GM21737 (cell line): ENCODE results near the gene SMIM32.

Experiments used
- ATAC-seq: cut with Tn5 transposase; IDR thresholded peaks from one replicate; pipeline ENCODE4 v1.9.1; 2021; ENCODE audit warnings: mild to moderate bottlenecking, moderate library complexity; ENCODE audit not compliant: unreplicated experiment

SMIM32 gene

DNA sequence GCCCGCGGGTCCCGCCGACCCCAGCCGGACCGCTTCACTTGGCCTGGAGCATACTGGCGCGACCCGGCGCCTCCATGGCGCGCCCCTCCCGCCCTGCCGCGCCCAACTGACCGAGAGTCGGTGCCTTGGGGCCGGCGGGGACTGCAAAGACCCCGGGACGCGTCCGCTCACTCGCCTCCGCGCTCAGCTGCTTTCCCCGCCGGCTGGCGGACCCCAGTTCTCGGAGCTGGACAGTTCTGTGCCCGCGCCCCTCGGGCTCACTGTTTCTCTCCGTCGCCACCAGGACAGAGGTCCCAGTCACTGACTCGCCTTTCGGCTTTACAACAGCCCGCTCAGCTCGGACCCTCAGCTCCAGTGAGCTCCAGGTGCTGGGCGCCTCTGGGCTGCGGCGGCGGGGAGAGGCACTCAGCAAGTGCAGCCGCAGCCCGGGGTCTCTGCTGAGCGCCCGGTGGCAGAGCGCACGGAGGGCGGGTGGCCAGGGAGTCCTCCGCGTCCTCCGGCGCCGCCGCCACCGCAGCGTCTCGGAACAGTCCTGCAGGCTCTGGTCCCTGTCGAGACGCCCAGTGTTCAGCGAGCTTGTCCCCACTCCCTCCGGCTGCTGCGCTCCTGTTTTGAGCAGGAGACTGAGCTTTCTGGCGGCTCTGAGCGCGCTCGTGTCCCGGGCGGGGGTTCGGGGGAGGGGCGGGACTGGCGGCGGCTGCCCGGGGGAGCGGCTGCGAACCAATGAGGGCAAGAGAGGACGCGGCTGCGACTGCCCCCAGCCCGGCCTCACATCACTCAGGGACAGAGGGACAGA is at the start of gene SMIM32:
Gene SMIM32 (minus strand): TSS at position 637 of the 796 bp plus-strand sequence. CDS start 638 bp downstream, outside the sequence.
- no peak for ATAC-seq

DNA sequence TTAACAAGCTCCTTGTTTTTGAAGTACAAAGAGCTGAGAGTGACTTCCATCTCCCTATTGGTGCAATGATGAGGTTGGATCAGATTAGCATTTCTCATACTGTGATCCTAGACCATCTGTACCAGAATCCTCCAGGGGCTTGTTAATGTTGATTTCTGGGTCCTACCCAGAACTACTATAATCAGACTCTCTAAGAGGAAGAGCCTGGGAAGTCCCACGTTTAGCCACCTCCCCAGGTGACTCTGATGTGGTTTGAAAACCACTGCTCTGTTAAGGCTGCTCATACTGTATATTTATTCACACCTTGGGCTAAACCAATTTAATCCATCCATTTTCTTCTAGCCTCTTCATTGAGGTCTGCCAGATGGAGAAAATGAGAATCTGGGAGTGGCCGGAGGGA is 49.6 kb upstream of the SMIM32 start:
- ATAC-seq: no peak

DNA sequence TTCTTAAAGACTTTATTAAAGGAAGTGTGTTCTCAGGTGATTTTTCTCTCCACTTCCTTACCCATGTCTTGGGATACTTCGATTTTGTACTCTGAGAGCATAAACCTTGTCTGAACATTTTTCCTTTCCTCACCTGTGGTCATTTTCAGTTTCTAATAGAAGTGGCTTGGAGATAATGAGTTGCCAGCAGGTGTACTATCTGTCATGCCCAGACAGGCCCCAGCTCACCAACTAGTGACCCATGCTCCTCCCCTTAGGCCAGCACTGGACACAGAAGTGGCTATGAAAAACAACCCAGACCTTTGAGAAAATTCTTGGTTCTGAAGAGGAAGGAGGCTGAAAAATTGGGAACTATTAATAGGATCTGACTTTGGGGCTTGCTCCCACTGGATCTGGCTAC is 49.2 kb upstream of the SMIM32 start:
- no peak for ATAC-seq

DNA sequence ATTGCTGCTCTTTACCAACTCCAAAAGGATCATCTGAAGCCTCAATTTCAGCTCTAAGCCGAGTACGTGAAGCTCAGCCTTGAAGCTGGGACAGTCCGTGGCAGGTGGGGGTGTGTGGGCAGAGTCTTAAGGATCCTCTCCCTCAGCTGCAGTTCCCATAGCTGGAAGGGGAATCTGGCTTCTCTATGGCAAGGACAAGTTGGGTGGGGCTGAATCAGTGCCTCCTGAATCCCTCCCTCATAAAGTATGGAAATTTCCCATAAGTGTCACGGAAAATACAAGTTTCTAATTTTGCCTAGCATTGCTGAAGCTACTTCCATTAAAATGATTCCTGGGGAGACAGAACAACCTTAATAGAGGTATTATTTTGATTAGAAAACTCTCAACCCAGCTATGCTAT is 47.9 kb upstream of the SMIM32 start:
- ATAC-seq: no peak

DNA sequence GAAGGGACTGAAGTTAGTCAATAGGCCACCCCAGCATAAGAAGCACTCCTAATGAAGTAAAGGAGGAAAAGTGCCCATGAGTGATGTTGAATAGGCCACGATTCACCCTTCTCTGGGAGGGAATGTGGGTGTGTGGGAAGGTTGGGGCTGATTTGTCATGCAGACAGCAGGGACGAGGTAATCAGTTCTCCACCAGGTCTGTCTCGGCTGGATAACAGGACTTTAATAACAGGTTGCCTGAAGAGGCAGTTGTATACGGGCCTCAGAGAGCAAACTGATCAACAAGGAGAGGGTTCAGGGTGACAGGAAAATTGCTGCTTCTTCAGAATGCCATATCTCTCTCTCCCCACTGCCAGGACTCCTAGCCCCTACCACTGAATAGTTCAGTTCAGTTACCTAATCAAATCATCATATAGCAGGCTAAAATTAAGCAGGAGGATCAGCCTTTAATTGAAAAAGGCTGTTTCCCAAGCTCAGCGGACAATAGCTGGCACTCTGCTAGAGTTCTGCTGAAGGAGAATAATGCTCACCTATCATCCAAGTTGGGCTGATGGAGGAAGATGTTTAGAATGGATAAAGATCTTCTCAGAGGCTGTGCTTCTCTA is 43.6 kb upstream of the SMIM32 start:
- no peak for ATAC-seq

DNA sequence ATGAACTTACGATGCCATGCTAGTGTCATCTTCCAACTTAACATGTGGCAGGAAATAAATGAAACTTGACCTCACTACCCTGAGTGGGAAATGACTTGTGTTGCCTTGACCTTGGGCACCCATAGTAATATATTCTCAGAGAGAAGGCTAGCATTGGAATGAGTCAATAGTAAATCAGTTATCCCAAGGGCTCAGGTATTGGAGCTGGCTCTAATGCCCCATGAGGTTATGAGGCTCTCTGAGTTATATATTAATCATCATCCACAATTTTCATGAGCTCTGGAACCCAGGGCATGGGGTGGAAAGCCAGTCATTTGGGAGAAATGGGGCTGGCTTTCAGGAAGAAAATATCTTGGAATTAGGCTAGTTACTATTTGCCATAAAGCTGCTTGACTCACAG is 42.4 kb upstream of the SMIM32 start:
- no peak for ATAC-seq

DNA sequence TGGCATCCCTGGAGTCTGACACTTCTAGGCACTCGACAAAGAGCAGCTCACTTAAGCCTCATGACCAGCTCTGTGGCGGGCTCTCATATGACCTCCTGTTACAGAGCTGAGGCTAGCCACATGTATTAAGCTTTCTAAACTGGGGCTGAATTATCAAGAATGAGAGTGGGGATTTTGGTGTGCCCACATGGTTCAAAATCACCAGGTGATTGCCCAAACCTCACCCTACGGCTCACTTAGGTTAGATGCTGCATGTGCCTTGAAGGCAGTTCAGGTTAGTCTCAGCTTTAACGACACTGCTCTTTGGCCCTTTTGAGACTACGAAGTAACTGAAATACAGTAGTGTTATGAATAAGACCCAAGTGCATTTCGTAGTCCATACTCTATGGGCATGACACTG is 39.4 kb upstream of the SMIM32 start:
- no peak for ATAC-seq

DNA sequence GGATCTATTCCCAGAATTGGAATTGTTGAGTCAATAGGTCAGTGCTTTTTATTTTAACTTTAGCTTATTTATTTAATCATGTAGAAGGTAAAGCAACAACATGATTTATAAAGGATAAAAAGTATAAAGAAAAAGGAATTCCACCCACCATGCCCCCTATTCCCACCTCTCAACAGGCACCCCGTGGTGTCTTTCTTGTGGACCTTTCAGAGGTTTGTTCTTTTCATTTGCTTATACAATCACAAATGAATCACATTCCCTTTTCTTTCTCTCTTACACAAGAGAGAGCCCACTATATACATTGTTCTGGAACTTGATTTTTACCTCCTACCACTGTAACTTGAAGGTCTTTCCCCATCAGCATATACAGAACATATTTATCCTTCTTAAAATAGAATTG is 37.2 kb upstream of the SMIM32 start:
- no peak for ATAC-seq

DNA sequence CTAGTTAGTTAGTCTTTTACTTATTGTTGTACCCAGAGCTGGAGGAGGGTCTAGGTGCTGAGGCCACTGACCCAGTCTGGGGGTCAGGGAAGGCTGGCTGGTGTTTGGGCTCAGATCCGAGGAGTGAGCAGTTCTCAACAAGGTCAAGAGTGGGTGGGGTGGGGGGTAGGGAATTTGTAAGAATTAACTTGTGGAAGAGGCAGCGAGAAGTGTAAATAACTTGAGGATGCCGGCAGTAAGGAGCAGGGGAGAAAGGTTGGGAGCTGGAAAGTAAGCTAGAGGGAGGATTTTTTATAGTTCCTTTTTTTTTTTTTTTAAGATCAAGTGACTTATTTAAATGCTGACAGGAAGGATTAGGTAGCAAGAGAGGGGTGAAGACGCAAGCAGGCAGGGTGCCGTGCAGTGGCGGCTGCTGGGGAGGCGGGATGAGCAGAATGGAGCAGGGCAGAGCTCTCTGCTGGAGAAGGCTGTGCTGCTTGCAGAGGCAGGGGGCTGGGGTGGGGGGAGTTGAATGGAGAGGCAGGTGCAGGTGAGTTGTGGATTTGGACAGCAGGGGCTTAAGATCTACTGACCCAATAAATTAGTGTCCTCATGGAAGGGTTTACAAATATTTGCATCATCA is 35.3 kb upstream of the SMIM32 start:
- no peak for ATAC-seq

DNA sequence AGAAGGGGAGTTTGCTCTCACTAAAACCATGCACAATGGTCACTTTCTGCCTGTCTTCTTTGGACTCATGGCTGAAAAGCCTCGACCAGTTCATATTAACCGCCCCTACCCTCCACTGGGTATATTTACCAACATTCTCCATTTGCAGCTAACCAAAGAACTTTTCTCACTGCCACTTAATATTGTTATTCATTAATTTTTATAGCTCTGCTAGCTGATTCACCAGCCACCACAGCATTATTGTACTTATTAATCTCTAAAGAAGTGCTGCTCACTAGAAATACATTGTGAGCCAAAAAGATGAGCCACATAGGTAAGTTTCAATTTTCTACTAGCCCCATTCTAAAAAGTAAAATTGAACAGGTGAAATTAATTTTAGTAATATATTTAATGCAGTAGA is 33.4 kb upstream of the SMIM32 start:
- ATAC-seq: no peak

DNA sequence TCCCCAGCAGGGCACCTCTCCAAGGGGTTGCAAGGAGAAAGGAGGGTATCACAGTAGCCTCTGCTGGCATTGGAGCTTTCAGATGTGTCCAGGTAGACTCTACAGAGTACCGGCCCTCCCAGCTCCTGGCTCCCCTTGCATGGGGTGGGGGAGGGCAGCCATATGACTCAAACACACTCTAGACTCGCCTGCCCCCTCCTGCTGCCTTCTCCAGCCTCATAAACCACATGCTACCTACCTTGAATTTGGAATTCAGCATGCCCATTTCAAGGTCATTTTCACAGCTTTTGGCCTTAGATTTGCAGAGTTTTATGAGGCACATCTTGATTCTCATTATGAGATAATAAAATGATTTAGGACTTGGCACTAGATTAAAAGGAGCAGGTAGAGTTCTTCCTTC is 32.8 kb upstream of the SMIM32 start:
- ATAC-seq: no peak

DNA sequence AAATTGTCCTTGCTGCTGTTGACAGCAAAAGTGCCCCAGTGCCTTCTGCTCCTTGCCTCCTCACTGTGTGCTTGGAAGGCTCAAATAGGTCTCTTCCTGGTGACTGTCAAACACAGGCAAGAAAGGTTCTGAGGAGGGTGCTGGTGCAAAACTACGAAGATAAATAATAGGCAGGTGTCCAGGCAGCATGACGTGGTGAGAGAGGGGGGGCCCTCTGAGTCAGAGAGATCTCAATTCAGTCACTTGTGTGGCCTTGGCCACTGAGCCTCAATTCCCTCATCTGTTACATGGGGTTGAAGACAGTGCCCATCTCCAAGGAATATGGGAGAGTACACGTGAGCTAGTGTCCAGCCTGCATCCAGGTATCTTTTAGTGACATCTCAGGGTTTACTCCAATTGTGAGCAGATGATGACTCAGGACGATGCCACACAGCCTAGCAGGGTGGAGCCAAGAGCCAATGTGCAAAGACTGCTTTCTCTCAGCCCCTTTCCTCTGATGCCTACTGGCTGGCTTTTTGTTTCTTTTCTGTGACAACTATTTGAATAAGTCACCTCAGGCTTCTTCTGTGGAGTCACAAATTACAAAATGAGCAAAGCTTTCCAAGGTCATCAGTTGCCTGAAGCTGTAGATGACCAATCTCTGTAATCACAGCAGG is 29.7 kb upstream of the SMIM32 start:
- ATAC-seq: no peak

DNA sequence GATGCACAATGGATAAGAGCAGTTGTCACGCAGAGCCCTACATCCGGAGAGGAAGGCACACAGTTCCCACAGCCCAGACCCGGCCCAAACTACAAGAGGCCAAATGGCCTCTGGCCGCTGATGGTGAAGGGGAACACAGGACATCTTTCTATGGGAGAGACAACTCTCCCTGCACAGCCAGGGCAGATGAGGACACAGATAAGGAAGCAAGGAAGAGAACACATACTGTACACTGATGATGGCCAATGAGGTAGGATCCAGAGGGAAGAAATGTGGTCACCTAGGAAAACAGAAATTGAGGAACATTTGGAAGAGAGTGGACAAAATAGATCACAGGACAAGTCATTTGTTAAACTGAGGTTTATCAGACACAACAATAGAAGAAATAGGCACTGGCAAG is 28.4 kb upstream of the SMIM32 start:
- ATAC-seq: no peak

DNA sequence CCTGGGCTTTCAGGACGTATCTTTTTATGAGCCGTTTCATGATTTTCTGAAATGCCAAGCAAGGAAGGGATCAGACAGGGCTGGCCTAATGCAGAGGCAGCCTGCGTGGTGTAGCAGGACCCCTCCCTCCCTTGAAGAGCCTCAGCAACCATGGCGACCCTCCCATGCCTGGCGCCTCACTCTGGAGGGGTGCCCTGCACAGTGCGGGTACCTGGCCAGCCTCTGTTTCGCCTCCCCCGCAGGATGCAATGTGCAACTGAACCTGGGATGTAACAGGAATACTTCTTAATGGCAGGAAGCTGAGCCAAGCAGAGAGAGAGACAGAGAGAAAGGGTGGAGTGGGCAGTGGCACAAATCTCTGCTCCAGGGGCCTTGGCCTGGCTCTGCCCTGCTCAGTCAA is 23.3 kb upstream of the SMIM32 start:
- ATAC-seq: no peak

DNA sequence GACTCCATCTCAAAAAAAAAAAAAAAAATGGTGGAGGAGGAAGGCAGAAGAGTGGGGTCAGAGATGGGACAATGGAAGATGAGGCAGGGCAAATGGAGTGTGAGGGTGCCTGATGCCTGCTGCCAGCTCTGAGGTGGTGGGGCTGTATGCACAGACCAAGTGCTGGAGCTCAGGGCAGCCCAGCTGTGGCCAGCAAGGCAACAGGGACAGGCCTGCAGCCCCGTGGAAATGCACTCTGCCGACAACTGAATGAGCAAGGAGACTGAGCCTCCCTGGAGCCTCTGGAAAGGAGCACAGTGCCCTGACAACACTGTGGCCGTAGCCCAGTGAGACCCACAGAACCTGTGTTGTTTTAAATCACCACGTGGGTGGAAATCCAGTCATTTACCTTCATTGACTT is 22.9 kb upstream of the SMIM32 start:
- no peak for ATAC-seq

DNA sequence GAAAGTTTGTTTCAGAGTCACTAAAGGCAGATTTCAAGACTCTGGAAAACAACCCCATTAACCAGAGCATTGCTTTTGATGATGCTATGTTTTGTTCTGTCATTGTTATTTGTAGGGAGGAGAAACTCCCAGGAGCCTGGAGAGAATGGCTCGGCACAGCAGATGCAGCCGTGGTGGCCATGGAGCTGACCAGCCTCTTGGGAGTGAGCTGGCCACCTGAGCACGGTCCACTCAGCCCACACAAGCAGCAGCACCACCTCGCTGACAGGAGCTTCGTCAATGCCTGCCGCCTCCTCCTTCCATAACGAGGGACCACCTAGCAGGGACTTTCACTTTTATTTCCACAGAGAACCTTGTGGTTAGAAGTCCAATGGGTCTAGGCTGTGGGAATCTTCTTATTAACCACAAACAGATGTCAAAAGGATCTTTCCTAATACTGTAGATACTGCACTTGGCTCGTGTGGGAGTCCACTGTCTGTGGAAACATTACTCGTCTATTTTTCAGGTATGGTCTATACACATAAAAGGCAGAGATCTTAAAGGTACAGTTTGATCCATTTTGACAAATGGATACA is 21.0 kb upstream of the SMIM32 start:
- ATAC-seq: no peak

DNA sequence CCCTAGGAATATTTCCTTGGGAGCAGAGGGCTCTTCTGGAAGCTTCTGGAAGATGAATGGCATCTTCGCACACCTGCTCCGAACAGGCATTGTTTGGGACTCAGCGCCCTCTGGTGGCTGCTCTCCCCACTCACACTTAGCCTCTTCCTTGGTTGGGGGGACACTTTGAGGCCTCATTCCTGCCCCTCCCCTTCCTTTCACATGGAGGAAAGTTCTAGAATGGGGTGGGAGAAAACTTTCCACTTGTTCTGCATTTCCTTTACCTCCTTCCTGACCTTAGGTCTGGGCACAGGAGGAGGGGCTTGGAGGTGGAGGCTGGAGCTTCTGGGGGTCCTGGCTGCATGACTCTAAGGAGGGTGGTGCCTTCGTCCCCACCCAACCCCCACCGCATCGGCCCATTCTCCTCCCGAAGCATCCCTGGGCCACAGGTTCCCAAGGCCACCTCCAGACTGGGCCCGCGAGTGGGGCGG is 19.3 kb upstream of the SMIM32 start:
- peak; percentile 65 for ATAC-seq

DNA sequence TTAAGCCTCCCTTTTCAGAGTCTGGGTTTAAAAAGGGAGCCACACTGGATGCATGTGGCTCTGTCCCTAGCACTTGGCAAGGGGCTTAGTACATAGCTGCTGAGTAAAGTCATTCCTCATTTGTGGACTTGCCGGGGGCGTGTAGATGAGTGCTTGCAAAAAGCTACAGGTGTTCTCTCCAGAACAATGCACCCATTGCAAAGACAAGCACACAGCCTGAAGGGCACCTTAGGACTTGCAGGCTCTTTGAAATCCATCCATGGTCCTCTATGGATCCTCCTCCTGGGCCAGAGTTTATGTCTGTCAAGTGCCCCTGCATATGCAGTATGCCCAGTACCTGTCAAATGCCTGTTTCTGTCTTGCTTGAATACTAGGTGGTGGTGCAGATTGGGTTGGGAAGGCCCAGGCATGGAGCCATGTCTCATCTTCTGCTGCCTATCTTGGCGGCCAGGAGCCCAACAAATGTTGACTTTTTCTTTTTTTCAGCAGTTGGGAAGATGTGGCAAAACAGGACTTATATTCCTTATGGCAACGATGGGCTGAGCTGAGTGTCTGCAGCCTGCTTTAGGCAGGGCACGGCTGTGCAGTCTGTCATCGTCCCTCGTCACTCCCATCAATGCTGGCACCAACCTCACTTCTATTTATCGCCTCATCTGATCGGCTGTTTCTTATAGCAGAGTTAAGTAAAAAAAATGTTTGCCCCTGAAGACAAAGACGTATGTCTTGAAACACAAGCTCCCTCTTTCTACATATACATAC is 18.5 kb upstream of the SMIM32 start:
- ATAC-seq: no peak

DNA sequence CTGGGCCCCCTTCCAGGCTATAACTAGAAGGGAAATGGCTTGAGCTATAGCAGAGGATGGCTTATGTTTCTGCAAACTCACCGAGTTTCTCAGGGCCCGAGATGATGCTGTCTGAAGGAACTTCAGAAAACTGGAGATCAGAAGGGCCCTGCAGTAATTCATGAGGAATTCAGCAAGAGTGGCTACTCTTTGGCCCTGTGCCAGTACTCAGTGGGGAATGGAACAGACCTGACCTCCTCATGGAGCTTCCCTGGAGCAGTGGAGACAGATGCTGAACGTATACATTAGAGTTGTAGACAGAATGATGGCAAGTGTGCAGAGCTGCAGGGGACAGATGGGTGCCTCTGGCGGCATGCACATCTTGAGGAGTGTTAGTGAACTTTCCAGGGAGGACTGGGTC is 17.3 kb upstream of the SMIM32 start:
- ATAC-seq: no peak

DNA sequence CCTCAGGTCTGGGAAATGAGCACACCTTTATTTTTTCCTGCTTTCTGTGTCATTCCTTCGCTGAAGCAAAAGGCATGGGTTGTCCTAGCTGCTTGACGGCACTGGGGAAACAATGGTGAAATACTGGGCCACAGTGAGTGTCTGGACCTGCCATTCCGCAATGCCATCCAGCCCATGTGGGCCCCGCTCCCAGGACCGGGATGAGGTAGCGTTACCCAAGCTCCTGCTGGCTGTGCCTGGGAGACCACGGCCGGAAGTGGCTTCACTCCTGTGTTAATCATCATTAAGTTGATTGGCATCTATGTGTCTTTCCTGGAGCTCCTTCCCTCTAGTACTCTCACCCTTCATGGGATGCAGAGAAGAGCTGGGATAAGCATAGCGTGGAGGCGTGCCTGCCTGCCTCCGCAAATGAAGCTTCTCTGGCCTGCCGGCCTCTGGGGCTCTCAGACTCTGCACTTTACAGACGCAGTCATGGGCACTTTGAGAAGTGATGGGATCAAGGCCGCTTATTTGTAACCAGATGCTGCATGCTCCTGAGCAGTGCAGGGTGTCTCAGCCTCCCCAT is 16.5 kb upstream of the SMIM32 start:
- no peak for ATAC-seq
